ENCODE results near the gene SMAD7. TPM values are rescaled to one million over a fixed set of nuclear protein-coding genes. Genes with fewer than 3 reads are reported as not detected.

Gene SMAD7
- total and polyA plus RNA-seq, 7 donors = 13.2 to 29.1 (median 19.0) TPM

GRCh38 chr18:48935433-48935774, 15.4 kb downstream of the SMAD7 start:
- H3K9me3 ChIP-seq = no peaks in the 10 kb centered on the region
- intact Hi-C loops (cut with DNase I) = no loop called here
- 78 to 84% methylated on average over 9 of the region's 9 CpGs for WGBS, 2 donors
- peaks cover 0 to 99% (median 94%) of the 10 kb centered on the region in 4 donors for H3K4me1 ChIP-seq
- H3K27ac ChIP-seq = peak overlapping the region; percentile 87 to 96 (median 90)
- no peaks in the 10 kb centered on the region for H3K27me3 ChIP-seq
- no peaks in the 10 kb centered on the region for H3K36me3 ChIP-seq
- TF ChIP-seq POLR2AphosphoS5 (IDR thresholded peaks at IDR 0.05) (no peak), POLR2A (IDR thresholded peaks at IDR 0.05) (no peak), EP300 (IDR thresholded peaks at IDR 0.05) (no peak), CTCF (IDR thresholded peaks at IDR 0.05) (no peak)
- no peak for DNase-seq
- H3K4me3 ChIP-seq = peak overlapping the region in 1 of 4 donors; percentile 17

- H3K36me3 ChIP-seq = no peaks in the 10 kb centered on the region
- peak; percentile 80 for DNase-seq
- intact Hi-C loops (cut with DNase I) = no loop called here
- TF ChIP-seq POLR2A (IDR thresholded peaks at IDR 0.05) (no peak), POLR2AphosphoS5 (IDR thresholded peaks at IDR 0.05) (no peak), EP300 (IDR thresholded peaks at IDR 0.05) (no peak), CTCF (IDR thresholded peaks at IDR 0.05) (no peak)
- 40 to 64% methylated on average over 14 of the region's 14 CpGs for WGBS, 2 donors
- H3K27me3 ChIP-seq = no peaks in the 10 kb centered on the region
- peak overlapping the region in 1 of 4 donors; percentile 17 for H3K4me3 ChIP-seq
- no peaks in the 10 kb centered on the region for H3K9me3 ChIP-seq
- peaks cover 0 to 99% (median 94%) of the 10 kb centered on the region in 4 donors for H3K4me1 ChIP-seq
- H3K27ac ChIP-seq = peak overlapping the region; percentile 87 to 96 (median 90)
Observed at GRCh38 chr18:48934723-48935432, 15.9 kb downstream of the SMAD7 start.

GRCh38 chr18:48934415-48934722, 16.4 kb downstream of the SMAD7 start:
- DNase-seq = no peak
- intact Hi-C loops (cut with DNase I) = no loop called here
- H3K27ac ChIP-seq = peak overlapping the region; percentile 87 to 96 (median 90)
- TF ChIP-seq POLR2AphosphoS5 (IDR thresholded peaks at IDR 0.05) (no peak), CTCF (IDR thresholded peaks at IDR 0.05) (no peak), EP300 (IDR thresholded peaks at IDR 0.05) (no peak), POLR2A (IDR thresholded peaks at IDR 0.05) (no peak)
- H3K4me3 ChIP-seq = peak overlapping the region in 1 of 4 donors; percentile 17
- H3K27me3 ChIP-seq = no peaks in the 10 kb centered on the region
- H3K9me3 ChIP-seq = no peaks in the 10 kb centered on the region
- H3K4me1 ChIP-seq = peaks cover 0 to 99% (median 94%) of the 10 kb centered on the region in 4 donors
- H3K36me3 ChIP-seq = no peaks in the 10 kb centered on the region
- 50 to 64% methylated on average over 3 of the region's 3 CpGs for WGBS, 2 donors

GRCh38 chr18:48933578-48934414, 17.0 kb downstream of the SMAD7 start:
- no peaks in the 10 kb centered on the region for H3K9me3 ChIP-seq
- no peaks in the 10 kb centered on the region for H3K36me3 ChIP-seq
- TF ChIP-seq POLR2A (IDR thresholded peaks at IDR 0.05) (no peak), POLR2AphosphoS5 (IDR thresholded peaks at IDR 0.05) (no peak), CTCF (IDR thresholded peaks at IDR 0.05) (no peak), EP300 (IDR thresholded peaks at IDR 0.05) (no peak)
- no peaks in the 10 kb centered on the region for H3K27me3 ChIP-seq
- WGBS, 2 donors = 78 to 79% methylated on average over 23 of the region's 23 CpGs
- H3K27ac ChIP-seq = peak overlapping the region; percentile 87 to 96 (median 90)
- no peak for DNase-seq
- H3K4me3 ChIP-seq = peak overlapping the region in 1 of 4 donors; percentile 17
- intact Hi-C loops (cut with DNase I) = no loop called here
- peaks cover 0 to 99% (median 94%) of the 10 kb centered on the region in 4 donors for H3K4me1 ChIP-seq
